Activated CD4-positive, alpha-beta T cell treated with anti-CD3 and anti-CD28 coated beads, Interleukin-2, Interleukin-4, amounts not matched to agents 100 ng/mL and 50 ng/mL, durations not matched to agents 16 hours and 8 hours (primary cell): ENCODE measurements around the gene BEND4.
"Not testable (repeated sequence)": the region's sequence is repeated elsewhere in the genome, so short reads cannot be mapped to it uniquely, and the experiment has no call there.

ENCODE experiments used
- DNase-seq: peaks from one replicate; pipeline ENCODE4 v3.0.0-alpha.2; 2020; ENCODE audit warnings: low spot score

Gene BEND4

DNA sequence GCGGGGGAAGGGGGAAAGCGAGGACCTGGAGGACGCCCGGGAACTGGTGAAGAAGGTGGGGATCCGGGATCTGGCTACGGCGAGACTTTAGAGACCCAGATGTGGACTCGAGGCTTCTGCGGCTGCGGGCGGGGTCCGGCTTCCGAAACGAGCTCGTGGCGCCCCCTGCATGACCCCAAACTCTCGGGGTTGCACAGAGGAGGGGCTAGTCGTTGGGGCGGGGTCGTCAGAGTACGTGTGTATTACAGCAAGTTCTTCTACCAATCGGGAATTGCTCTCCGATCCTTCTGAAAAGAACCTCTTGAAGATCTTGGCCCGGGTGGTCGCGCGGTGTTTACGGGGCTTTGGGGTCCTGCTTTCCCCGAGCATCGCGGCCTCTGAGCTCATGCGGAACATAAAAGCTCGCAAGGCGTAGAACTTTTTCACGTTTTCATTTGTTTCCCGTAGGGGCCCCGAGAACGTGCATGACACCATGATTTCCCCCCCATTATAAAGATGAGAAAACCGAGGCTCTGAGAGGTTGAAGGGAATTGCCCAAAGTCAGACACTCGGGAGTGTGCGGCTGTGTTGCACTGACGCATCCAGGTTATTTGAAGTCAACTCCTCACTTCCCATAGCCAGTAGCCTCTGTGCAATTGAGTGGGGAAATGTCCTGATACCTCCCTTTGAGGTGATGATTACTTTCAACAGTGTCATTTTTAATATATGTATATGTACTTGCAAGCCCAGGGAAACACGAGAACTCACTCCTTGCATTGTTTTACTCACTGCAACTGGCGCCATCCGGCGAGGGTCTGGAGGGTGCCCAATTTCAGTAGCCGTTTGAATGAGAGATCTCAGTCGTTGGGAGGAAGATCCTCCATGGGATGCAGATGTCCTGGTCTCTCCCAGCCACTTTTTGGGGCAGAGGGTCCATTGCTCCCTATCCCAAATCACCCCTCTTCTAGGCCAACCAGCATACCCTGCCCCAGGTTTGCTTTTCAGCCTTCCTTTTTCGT lies at the start of gene BEND4:
Gene BEND4, minus strand, starts transcription at position 149 of the 998 bp plus-strand sequence. CDS start 512 bp downstream, outside the sequence.
- no peak for DNase-seq

DNA sequence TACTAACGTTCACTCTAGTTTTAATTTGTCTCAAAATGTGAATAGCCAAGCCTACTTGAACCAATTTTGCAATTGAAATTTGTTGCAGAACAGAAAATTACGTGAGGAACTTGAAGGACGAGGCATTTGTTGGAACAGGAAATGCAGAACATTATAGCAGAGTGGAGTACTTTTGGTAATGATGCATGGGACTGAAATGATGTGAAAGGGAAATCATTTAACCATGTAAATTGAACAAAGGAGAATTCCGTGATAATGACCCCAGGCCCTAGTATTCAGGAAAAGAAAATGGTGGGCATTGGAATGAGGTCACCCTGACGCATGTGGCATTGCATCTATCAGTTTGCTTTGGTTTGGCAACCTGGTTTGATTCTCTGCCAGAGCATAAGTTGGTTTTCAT lies 44.9 kb upstream of the BEND4 start:
- no peak for DNase-seq

DNA sequence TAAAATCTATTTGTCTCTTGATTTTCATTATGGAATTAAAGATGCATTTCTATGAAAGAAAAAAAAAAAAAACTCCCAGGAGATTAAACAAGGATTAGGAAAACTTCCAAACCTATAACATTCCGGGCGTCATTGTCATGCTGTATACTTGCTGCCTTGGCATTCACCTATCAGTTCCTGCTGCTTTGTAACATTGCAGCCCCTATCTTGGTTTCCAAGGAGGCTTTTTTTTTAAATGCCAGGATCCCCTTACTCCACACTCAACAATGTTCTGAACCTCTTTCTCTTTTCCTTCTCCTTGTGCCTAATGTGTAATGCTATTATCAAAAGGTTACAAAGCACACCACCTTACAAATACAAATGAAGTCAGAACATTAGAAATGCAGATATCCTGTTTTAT lies 20.5 kb upstream of the BEND4 start:
- DNase-seq = no peak

DNA sequence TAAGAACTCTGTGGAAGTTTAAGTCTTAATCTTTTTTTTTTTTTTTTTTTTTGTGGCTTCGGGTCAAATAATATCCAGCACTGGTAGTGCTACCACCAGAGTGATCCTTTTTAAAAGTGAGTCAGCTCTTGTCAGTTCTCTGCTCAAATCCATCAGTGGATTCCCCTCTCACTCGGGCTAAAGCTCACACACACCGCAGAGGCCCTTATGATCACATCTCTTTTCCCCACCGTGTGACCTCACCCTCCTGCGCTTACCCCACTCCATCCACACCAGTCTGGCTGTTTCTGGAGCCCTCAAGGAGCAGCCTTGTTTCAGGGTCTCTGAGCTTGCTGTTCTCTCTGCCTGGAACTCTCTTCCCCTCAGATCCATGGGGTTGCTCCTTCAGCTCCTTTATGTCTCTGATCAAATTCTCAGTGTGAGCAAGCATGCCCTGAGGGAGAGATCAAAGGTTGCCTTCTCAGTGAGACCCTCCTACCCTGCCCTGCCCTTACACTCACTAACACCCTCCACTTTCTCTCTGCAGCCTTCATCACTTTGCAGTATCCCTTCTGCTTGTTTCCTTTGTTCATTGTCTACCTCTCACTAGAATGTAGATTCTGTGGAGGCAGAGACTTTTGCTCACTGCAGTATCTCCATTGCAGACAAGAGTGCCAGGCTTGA lies 19.8 kb upstream of the BEND4 start:
- DNase-seq = no peak

DNA sequence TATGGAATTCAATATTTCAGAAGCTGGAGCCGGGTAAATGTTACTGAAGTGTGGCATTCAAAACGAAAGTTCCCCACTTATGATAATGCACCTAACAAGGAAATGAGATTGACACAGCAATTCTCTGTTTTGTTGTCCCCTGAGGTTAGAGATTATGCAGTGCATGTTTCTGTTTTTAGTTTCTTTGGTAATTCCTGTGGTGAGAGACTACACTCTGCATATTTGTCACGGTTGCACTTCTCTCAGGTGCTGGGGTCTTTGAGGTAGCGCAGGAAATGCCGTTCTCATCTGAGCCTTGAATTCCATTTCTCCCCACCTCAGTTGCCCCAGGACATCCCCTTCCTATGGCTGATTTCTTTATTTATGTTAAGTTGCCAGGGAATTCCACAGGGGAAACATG lies 15.3 kb upstream of the BEND4 start:
- peak; percentile 59 for DNase-seq

DNA sequence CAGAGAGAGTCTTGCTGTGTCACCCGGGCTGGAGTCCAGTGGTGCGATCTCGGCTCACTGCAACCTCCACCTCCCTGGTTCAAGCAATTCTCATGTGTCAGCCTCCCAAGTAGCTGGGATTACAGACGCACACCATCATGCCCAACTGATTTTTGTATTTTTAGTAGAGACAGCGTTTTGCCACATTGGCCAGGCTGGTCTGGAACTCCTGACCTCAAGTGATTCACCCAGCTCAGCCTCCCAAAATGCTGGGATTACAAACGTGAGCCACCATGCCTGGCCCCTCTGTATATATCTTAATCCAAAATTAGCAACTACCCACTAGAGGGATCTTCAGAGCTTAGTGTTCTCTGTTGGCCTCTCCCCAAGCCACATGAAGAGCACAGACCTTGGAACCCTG lies 13.7 kb upstream of the BEND4 start:
- not testable (repeated sequence) for DNase-seq

DNA sequence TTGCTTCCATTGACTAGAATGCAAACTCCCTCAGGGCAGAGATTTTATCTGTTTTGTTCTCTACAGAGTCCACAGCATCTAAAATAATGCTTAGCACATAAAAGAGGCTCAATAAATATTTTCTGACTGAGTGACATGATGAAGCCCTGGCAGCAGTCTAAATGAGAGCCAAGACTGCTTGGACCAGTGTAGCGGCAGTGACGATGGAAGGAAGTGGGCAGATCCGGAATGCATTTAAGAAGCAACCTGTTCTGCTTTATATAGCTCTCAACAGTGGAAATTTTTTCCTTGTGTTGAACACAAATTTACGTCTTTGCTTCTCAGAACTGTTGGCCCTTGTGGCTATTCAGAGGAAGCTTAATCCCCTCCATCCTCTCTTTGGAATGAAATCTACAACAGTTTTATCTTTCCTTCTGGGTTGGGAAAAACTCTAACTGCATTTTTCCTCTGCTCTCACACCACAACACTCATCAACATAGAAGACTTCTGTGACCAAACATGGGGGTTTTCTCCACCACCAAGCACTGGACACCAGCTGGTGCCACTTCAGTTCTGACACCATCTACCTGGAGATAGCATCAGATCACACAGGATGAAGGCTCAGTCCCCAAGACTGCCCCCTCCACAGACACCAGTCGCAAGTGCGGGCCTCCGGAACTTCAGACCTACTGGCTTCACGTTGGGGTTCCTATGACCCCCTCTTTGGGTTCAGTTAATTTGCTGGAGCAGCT lies 7.0 kb upstream of the BEND4 start:
- DNase-seq = no peak

DNA sequence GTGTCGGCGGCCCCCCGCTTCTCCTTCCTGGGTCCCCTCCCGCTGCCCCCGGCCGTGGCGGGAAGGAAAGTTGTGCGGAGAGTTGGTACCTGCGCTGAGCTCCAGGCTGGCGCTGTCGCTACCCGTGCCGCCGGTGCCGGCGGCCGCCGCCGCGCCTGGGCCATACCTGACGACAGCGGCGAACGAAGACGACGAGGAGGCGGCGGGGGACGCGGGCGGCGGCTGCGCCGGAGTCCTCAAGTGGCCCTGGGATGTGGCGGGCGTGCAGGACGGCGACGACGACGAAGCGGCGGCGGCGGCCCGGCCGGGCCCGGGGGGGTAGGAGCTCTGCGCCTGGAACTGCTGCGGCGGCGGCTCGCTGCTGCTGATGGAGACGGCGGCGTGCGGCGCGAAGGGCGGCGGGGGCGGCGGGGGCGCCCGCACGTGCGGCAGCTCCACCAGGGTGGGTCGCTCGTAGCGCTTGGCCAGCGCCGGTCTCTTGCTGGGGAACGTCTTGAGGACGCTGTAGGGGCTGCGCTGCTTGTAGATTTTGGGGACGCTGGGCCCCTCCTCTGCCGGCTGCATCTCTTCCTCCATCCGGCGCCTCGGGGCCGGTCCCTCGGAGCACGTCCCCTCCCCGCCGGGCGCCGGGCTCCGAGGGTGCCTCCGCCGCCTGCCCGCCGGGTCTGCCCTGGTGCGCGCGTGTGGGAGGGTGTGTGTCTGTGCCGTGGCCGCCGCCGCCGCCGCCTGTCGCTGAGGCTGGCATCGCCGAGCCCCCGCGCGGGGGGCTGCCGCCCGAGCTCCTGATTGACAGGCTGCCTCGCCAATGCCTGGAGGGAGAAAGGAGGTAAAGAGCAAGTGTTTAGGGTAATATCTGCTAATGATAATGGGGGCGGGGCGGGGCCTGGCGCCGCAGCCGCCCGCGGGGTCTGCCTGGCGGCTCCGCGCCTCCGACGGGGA lies 618 bp downstream of the BEND4 start:
- peak; percentile 9 for DNase-seq

DNA sequence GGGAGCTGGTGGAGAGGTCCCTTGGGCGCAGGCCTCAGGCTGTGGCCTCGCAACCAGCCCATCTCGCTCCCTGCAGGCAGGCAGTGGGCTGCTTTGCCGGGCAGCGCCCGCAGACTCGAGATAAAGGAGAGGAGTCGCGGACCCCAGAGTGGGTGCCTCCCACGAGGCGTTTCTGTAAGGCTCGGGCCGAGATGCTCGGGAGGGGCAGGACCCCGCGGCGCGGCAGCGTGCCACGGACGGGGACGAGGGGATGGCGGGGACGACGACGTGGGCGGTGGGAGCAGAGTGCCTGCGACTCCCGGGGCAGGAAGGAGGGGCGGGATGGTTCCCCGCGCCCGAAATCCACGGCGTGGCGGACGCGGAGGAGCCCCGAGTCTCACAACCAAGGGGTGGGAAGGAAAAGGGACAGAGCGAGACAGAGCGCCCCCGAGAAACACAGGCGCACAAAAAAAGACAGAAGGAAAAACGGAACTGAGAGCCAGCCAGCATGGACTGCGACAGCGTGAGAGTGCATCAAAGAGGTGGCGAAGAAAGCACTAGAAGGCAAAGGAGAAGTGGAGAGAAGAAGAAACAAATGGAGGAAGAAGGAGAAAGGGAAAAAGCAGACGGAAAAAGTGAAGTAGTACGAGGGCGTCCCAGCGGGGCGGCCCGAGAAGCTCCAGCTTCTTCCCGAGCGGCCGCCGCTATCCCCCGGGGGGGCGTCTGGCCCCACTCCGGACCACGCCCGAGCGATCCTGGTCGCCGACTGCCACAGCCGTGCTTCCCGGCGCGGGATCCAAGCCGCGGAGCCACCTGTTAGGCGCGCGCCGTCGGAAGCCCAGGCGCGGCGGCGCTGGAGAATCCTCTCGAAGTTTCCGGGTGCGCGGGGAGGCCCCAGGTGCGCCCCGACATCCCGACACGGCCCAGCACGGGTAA lies 1.5 kb downstream of the BEND4 start:
- DNase-seq = no peak

DNA sequence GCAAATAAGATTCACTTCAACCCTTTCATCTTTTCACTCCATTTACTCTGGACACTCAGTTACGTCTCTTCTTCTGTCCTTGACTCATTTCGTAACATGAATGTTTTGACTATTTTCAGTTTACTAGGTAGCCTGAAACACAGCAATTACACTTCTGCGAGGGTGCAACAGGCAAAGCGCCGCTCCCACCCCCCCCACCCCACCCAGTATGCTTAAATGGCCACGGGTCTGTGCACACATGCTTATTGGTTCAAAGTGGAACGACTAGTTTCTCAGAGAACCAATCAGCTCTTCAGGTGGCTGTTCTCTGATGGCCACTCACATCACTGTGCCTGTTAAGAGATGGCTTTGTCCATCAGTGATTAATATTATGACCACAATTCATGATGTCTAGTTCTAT lies 3.5 kb downstream of the BEND4 start:
- no peak for DNase-seq

DNA sequence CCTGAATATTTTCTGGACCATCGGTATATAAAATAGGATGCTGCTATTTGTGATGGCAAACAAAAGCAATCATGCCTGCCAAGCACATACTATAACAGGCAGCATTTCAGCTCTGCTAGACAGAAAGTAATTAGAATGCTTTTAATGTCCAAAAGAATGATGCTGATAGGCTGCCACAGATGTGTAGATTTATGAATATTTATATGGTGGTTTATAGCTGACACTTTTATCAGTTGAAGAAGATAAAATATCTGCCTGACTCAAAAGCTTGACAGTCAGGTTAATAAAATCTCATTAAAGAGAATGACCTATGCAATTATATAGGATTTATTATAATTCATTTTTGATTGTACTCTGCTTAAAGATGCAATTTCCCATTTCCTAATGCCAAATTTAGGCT lies 4.0 kb downstream of the BEND4 start:
- no peak for DNase-seq

DNA sequence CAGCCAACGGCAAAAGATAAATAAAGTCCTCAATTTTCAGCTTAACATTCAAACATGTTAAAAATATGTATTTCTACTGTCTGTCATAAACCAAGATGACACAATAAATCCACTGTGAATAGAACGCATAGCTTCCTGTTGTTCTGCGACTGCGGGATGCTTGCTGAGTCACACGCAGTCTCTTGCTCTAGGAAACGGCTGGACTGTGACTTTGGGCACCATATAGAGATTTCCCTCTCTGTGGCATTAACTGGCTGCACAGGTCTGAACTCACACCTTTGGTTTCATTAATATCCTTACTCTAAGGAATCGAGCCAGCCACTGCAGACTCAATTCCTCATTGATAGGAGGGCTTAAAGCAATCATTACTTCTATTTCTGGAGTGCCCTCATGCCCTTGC lies 8.4 kb downstream of the BEND4 start:
- no peak for DNase-seq

DNA sequence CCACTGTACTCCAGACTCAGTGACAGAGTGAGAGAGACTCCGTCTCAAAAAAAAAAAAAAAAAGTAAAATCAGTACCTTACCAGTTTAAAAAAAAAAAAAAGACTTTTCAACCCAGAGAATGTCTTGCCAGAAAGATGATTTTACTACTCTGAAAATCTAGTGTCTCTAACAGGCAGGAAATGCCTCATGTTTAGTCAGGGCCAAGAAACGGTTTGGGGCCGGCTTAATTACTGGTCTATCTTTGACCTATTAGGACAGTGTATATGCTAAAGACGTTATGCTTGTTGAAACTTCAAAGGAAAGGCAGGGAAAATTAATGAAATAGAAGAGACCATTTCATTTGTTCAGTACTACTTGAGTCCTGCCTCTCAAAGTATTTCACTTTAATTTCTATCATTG lies 9.9 kb downstream of the BEND4 start:
- DNase-seq = no peak

DNA sequence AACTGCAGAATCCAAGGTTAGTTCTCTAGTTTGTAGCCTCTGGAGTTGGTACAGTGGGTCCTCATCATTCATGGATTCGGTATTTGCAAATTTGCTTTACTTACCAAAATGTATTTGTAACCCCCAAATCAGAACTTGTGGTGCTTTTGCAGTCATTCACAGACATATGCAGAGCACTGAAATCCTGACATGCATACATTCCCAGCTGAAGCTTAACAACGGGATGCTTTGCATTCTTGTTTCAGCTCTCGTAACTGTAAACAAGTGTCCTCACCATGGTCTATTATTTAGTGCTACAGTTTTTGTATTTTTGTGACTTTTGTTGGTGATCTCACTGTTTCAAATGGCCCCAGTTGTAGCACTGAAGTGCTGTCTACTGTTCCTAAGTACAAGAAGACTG lies 16.1 kb downstream of the BEND4 start:
- no peak for DNase-seq

DNA sequence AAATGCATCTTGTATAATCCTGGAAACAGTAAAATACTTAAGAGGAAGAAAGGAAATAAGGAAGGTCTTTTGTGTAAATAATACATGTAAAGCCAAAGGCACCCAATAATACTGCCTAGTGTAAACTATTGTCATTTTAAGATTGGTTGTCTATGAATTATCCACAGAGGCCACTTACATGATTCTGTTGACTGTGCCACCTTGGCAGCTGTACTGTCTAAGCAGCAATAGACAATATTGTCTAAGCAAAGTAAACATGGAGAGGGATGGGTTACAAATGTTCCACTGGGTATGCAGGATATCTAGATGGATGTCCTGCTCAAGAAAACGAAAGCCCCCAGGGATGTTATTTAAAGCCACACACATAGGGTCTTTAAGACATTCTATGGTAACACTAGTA lies 19.4 kb downstream of the BEND4 start:
- no peak for DNase-seq

DNA sequence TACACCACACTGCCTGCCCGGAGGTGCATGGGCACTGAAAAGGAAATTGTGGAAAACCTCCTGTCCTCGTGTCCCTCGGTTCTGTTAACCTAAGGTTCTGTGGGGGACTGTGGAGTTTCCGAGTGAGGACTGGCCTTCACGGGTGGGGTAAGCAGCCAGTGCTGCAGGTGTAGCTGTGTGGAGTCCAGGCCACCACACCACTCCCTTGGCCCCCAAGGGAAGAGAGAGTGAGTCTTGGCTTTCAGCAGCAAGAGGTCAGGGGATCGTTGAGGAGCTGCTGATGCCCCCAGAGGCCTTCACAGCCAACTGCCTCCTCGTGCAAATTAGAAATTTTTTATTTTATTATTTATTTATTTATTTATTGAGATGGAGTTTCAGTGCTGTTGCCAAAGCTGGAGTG lies 20.4 kb downstream of the BEND4 start:
- DNase-seq = no peak

DNA sequence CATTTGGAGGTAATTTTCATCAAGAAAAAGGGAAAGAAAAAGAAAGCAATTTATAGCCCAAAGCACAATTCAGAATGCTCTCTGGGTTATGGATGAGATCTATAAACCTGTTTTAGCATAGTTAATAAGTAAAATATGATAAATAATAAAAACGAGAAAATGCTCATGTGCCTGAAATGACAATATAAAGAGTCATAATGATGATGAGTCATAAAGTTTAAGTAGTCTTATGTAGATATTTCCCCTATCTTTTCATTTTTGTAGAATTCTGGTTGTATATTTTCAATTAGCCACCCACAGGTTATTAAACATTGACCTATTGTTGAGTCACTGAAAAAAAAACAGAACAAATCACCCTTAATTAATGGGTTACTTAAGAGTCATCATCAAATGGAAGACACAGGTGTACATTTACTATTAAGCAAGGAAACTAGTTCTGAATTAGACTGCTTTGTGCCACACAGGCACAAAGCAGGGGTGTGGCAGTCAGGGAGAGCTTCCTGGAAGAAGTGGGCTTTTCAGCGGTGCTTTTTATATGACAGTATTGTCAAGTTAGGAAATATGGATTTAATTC lies 29.3 kb downstream of the BEND4 start:
- DNase-seq = no peak

DNA sequence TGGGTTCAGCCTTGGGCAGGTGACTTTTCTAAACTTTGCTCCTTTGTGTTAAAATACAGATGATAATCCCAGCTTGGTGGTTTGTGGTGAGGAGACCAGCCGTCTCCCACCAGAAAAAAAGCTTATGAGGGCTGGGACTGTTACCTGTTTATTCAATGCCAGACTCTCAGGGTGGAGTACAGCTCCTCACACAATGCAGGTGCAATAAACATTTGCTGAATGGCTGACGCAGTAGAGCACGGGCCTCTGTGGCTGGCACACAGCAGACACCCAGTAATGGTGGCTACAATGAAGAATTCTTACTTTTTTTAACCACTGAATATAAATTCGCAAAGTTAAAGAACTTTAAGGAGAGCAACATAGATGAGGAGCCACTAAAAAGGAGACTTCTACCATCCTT lies 30.2 kb downstream of the BEND4 start:
- DNase-seq = no peak

DNA sequence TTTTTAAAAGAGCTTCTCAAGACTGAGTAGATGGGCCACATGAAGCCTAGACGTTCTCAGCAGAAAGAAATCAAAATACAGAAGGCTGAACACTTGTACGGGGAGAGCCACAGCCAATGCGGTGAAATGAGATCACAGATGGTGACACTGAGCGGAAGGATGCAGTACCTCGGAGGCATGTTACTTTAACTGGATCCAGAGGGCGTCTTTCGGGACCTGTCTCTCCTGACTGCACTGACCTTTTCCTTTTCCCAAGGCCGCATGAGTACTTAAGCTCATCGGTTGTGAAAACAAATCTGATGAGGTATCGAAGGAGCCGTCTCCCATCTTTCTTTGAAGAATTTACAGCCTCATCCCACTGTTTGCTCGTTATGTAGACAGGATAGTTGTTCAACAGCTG lies 32.6 kb downstream of the BEND4 start:
- no peak for DNase-seq

DNA sequence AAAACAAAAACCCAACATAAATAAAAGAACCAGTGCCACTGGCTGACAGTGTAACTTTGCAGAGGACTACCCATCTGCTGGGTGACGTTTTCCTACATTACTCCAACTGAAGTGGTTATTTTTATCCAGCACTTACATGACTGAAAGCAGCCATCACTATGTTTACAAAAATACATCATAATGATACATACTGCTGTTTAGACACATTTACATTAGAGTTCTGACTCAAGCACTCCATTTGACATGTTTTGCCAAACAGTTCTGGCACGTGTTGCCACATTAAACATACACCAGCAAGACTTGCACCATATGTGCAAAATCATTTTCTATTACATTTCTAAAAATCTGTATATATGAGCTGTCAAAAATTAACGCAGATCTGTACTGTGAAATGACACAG lies 39.6 kb downstream of the BEND4 start:
- DNase-seq = no peak
